GM12878 (cell line): ENCODE results near the gene HMCN1. TPM values are rescaled to one million over a fixed set of nuclear protein-coding genes. Genes with fewer than 3 reads are reported as not detected.

Experiments used
- ATAC-seq: fragments of 200-7000 bp; cut with Tn5 transposase; 3 replicates; pipeline ENCODE4 v1.9.1; 2020; ENCODE audit warnings: mild to moderate bottlenecking, moderate library complexity
- BruUV-seq: library from RNA; stranded (reverse); fragments of 400-500 nt; replicated peaks from 2 replicates; lab custom pipeline; 2021; lab: Mats Ljungman, UMichigan
- CTCF ChIA-PET: fragments of 300-600 bp; sonication (Branson Sonifier 250); formaldehyde crosslinking; extraction: SDS; loops from one replicate; lab custom pipeline; 2021; ENCODE audit warnings: inconsistent platforms; lab: Yijun Ruan, JAX
- POLR2A ChIA-PET: fragments of 350-600 bp; formaldehyde crosslinking; extraction: SDS; loops from one replicate; lab custom pipeline; 2021; ENCODE audit warnings: inconsistent platforms; lab: Charles Lee
- RAD21 ChIA-PET: fragments of 300-600 bp; sonication (Branson Sonifier 250); formaldehyde crosslinking; loops from one replicate; lab custom pipeline; 2023; ENCODE audit warnings: antibody characterized with exemption; ENCODE audit not compliant: unreplicated experiment; lab: Charles Lee
- SMC1A ChIA-PET: fragments of 300-600 bp; sonication (Branson Sonifier 250); formaldehyde crosslinking; loops from one replicate; lab custom pipeline; 2023; ENCODE audit not compliant: unreplicated experiment, uncharacterized antibody; lab: Charles Lee
- DNase-seq: peaks from one replicate; pipeline ENCODE4 v3.0.0-alpha.2; 2011; ENCODE audit warnings: low read depth, low spot score
- FAIRE-seq: peaks from 3 replicates; lab custom pipeline; 2011; peaks lifted over from hg19 to GRCh38; lab: Jason Lieb, UNC
- H2AFZ ChIP-seq: 2 replicates; pipeline ENCODE4 v1.6.0; 2011; ENCODE audit warnings: low read depth, low read length, control low read depth; ENCODE audit not compliant: control insufficient read depth
- H3K27ac ChIP-seq: 2 replicates; pipeline ENCODE4 v1.5.1; 2011; ENCODE audit warnings: control low read depth; ENCODE audit not compliant: control insufficient read depth, insufficient read depth
- H3K27me3 ChIP-seq, 2 experiments: replicated peaks in 1 of 2; 2 replicates each; pipeline versions ENCODE4 v1.6.0 to v1.6.1; 2011; ENCODE audit warnings: low read length in 1 of 2; ENCODE audit not compliant: control insufficient read depth in 2 of 2, insufficient read depth in 2 of 2
- H3K36me3 ChIP-seq, 2 experiments: 2 replicates each; pipeline ENCODE4 v1.5.1; 2011; ENCODE audit warnings: low read length in 1 of 2; ENCODE audit not compliant: control insufficient read depth in 2 of 2, insufficient read depth in 2 of 2
- H3K4me1 ChIP-seq: 2 replicates; pipeline ENCODE4 v1.6.1; 2011; ENCODE audit warnings: mild to moderate bottlenecking, low read length, moderate library complexity, mixed read lengths; ENCODE audit not compliant: control insufficient read depth, insufficient read depth
- H3K4me2 ChIP-seq: 2 replicates; pipeline ENCODE4 v1.6.0; 2011; ENCODE audit warnings: control low read depth; ENCODE audit not compliant: control insufficient read depth, insufficient read depth
- H3K4me3 ChIP-seq: fragments of 200-600 bp; sonication (generic); 2 replicates; pipeline ENCODE4 v1.5.1; 2016
- H3K79me2 ChIP-seq: 2 replicates; pipeline ENCODE4 v1.6.0; 2011; ENCODE audit warnings: low read length; ENCODE audit not compliant: control insufficient read depth, insufficient read depth
- H3K9ac ChIP-seq: 2 replicates; pipeline ENCODE4 v1.8.0; 2011; ENCODE audit warnings: low read length, control low read depth, mixed read lengths; ENCODE audit not compliant: control insufficient read depth, insufficient read depth
- H3K9me3 ChIP-seq: replicated peaks from 3 replicates; pipeline ENCODE4 v1.5.1; 2011; ENCODE audit warnings: mild to moderate bottlenecking, low read length; ENCODE audit not compliant: control insufficient read depth, insufficient read depth
- H4K20me1 ChIP-seq: 2 replicates; pipeline ENCODE4 v1.6.0; 2011; ENCODE audit not compliant: control insufficient read depth, insufficient read depth
- BMI1 ChIP-seq: fragments of 450-650 bp; IDR thresholded peaks from 2 replicates; pipeline ENCODE4 v1.6.1; 2016; ENCODE audit warnings: mild to moderate bottlenecking, moderate library complexity, borderline replicate concordance
- CBFB ChIP-seq: IDR thresholded peaks from 2 replicates; pipeline ENCODE4 v1.6.1; 2016; ENCODE audit warnings: antibody characterized with exemption, low read depth
- CEBPB ChIP-seq, 2 experiments: fragments of 150-350 bp in 1 of 2; IDR thresholded peaks; 2 replicates each; pipeline ENCODE4 v1.6.1; 2012 to 2014; ENCODE audit warnings: low read depth in 2 of 2, low read length in 2 of 2, borderline replicate concordance in 1 of 2, inconsistent platforms in 1 of 2
- E4F1 ChIP-seq: fragments of 450-650 bp; IDR thresholded peaks from 2 replicates; pipeline ENCODE4 v1.6.1; 2018; ENCODE audit warnings: borderline replicate concordance, mild to moderate bottlenecking; ENCODE audit not compliant: partially characterized antibody
- ELK1 ChIP-seq: IDR thresholded peaks from 2 replicates; pipeline ENCODE4 v1.6.1; 2012; ENCODE audit warnings: low read depth, low read length, improper control_type of control experiment
- ETV6 ChIP-seq, 2 experiments: fragments of 450-650 bp in 1 of 2; IDR thresholded peaks in 1 of 2; conservative IDR thresholded peaks in 1 of 2; 2 replicates each; pipeline ENCODE4 v1.6.1; 2014; ENCODE audit warnings: antibody characterized with exemption in 1 of 2, borderline replicate concordance in 1 of 2, low read depth in 1 of 2, mild to moderate bottlenecking in 1 of 2, moderate library complexity in 1 of 2
- MYC ChIP-seq: IDR thresholded peaks from 2 replicates; pipeline ENCODE4 v1.6.1; 2011; ENCODE audit warnings: mild to moderate bottlenecking, low read length, moderate library complexity, inconsistent platforms; ENCODE audit not compliant: insufficient read depth, insufficient replicate concordance, insufficient read length, severe bottlenecking
- NFXL1 ChIP-seq: fragments of 450-650 bp; IDR thresholded peaks from 2 replicates; pipeline ENCODE4 v1.6.1; 2017; ENCODE audit warnings: antibody characterized with exemption, mild to moderate bottlenecking, borderline replicate concordance
- SPI1 ChIP-seq: IDR thresholded peaks from 2 replicates; pipeline ENCODE4 v1.6.1; 2011; ENCODE audit warnings: low read depth, mild to moderate bottlenecking, low read length, moderate library complexity, borderline replicate concordance; ENCODE audit not compliant: insufficient read depth
- TCF12 ChIP-seq: IDR thresholded peaks from 2 replicates; pipeline ENCODE4 v1.6.1; 2011; ENCODE audit warnings: low read depth, mild to moderate bottlenecking, low read length
- WGBS: methylation state at CpG from one replicate; pipeline ENCODE4 v1.1.6; 2016; ENCODE audit warnings: low lambda C conversion rate; ENCODE audit not compliant: insufficient replicate concordance, insufficient coverage; ENCODE audit errors: missing lambda C conversion rate; 5-methylcytosine and 5-hydroxymethylcytosine counted together
- in situ Hi-C: fragments of 300-500 bp; cut with MboI; formaldehyde crosslinking; loops from 9 replicates; pipeline ENCODE4 v1.14.3; 2018; ENCODE audit warnings: mixed read lengths
- intact Hi-C: fragments of 100-400 bp; cut with micrococcal nuclease; formaldehyde crosslinking; loops from one replicate; pipeline ENCODE4 v1.14.2; 2022; ENCODE audit not compliant: unreplicated experiment
- polyA plus RNA-seq, 11 experiments: library from polyadenylated mRNA; depleted of rRNA in 4 of 11; unstranded in 6 of 11; stranded (reverse) in 5 of 11; fragments of >200 nt; fragmentation: Nextera tagmentation in 4 of 11; fragmentation: Illumina TruSeq in 1 of 11; extraction: Ambion mirVana in 4 of 11; extraction: Trizol in 1 of 11; gene quantifications; 1 replicate in 1 of 11; 2 replicates in 10 of 11; pipeline versions ENCODE4 v1.2.1 to v1.2.3, GENCODE V29; 2011 to 2016; ENCODE audit warnings: inconsistent platforms in 2 of 11, missing spikeins in 2 of 11, low read depth in 1 of 11
- total RNA-seq, 4 experiments: library from RNA; depleted of rRNA in 3 of 4; stranded (reverse); fragments of >200 nt in 3 of 4; fragmentation: Illumina TruSeq in 1 of 4; extraction: Trizol in 1 of 4; gene quantifications; 2 replicates each; pipeline versions ENCODE4 v1.2.1 to v1.2.3, GENCODE V29; 2013 to 2021

HMCN1 gene
- total and polyA plus RNA-seq, 10 of the 15 experiments (the other 5 are each of a cell fraction or from before 2014, with no cell fraction given) = under 0.01 to 0.07 TPM; not detected in 8

GRCh38 chr1:185880779-185881333, 146.7 kb downstream of the HMCN1 start:
- ATAC-seq = no peak
- H3K9ac ChIP-seq = no peak overlapping the region
- H3K9me3 ChIP-seq = no peaks in the 10 kb centered on the region
- intact Hi-C loops (no loop called here), in situ Hi-C loops (no loop called here)
- H3K4me2 ChIP-seq = no peak overlapping the region
- ChIA-PET CTCF (no interaction called here), RAD21 (no interaction called here), POLR2A (no interaction called here), SMC1A (no interaction called here)
- no peaks in the 10 kb centered on the region for H3K27me3 ChIP-seq
- H4K20me1 ChIP-seq = no peaks in the 10 kb centered on the region
- H3K27ac ChIP-seq = no peak overlapping the region
- no peak for FAIRE-seq
- no TSS peak for BruUV-seq
- H3K4me1 ChIP-seq = no peaks in the 10 kb centered on the region
- WGBS = 44% methylated on average over 7 of the region's 7 CpGs
- no peak for TF ChIP-seq NFXL1
- no peak for TF ChIP-seq BMI1
- TF ChIP-seq ETV6 (conservative IDR thresholded peaks at IDR 0.05 in 1 of 2, IDR thresholded peaks at IDR 0.05 in 1 of 2; ENCODE audit: borderline replicate concordance in 1 of 2, low read depth in 1 of 2) = no peak
- TF ChIP-seq SPI1 = no peak
- no peak for TF ChIP-seq CBFB
- TF ChIP-seq TCF12 = no peak
- TF ChIP-seq CEBPB (IDR thresholded peaks at IDR 0.05; ENCODE audit: borderline replicate concordance in 1 of 2, low read depth in 2 of 2, low read length in 2 of 2) = no peak
- TF ChIP-seq E4F1 = no peak
- no peak for TF ChIP-seq MYC
- no peak for TF ChIP-seq ELK1
- H2AFZ ChIP-seq = no peak overlapping the region
- no peak overlapping the region for H3K4me3 ChIP-seq
- no peaks in the 10 kb centered on the region for H3K36me3 ChIP-seq
- DNase-seq = no peak
- no peaks in the 10 kb centered on the region for H3K79me2 ChIP-seq
